HG03558 (cell line): ENCODE data around the gene WWTR1.
A peak's percentile ranks its signal among the peaks of the same experiment; 100 is the strongest.

Experiments
- ATAC-seq: cut with Tn5 transposase; IDR thresholded peaks from one replicate; pipeline ENCODE4 v1.9.1; 2021; ENCODE audit warnings: moderate number of reproducible peaks; ENCODE audit not compliant: unreplicated experiment; ENCODE audit errors: extremely low read depth

Gene WWTR1

GRCh38 chr3:149480326-149481017 lies 177.4 kb downstream of the WWTR1 start:
- ATAC-seq = peak; percentile 87

GRCh38 chr3:149479621-149480325 lies 178.1 kb downstream of the WWTR1 start:
- no peak for ATAC-seq

- no peak for ATAC-seq
These were observed 181.6 kb downstream of the WWTR1 start for GRCh38 chr3:149476225-149476624.

GRCh38 chr3:149475451-149476060 lies 182.3 kb downstream of the WWTR1 start:
- ATAC-seq = no peak

- no peak for ATAC-seq
These were observed 183.5 kb downstream of the WWTR1 start, which contains the start of gene TM4SF4 for GRCh38 chr3:149474250-149474817. TSS of gene TM4SF4 (plus strand) at chr3:149474697. CDS start at chr3:149474878, 181 bp downstream.

GRCh38 chr3:149473357-149474249 lies 184.2 kb downstream of the WWTR1 start:
- no peak for ATAC-seq

GRCh38 chr3:149472030-149472797 lies 185.6 kb downstream of the WWTR1 start:
- no peak for ATAC-seq

GRCh38 chr3:149470381-149470780 lies 187.4 kb downstream of the WWTR1 start:
- ATAC-seq = no peak

GRCh38 chr3:149468504-149469212 lies 189.2 kb downstream of the WWTR1 start:
- ATAC-seq = peak; percentile 87
